Activated CD4-positive, alpha-beta T cell treated with anti-CD3 and anti-CD28 coated beads, Interleukin-2, amount 50 U/mL, for 1 hour (primary cell): ENCODE data around the gene PEX14.
"Not testable (repeated sequence)": the region's sequence is repeated elsewhere in the genome, so short reads cannot be mapped to it uniquely, and the experiment has no call there.

Experiments
- DNase-seq: peaks from one replicate; pipeline ENCODE4 v3.0.0-alpha.2; 2020

The PEX14 gene

GRCh38 chr1:10451287-10451686 lies 23.5 kb upstream of the PEX14 start:
- no peak for DNase-seq

GRCh38 chr1:10456048-10456447 lies 18.7 kb upstream of the PEX14 start:
- no peak for DNase-seq

GRCh38 chr1:10456661-10457060 lies 18.1 kb upstream of the PEX14 start:
- DNase-seq = no peak

- not testable (repeated sequence) for DNase-seq
Observed at GRCh38 chr1:10457462-10457861, 17.3 kb upstream of the PEX14 start.

- no peak for DNase-seq
Observed at GRCh38 chr1:10457875-10458274, 16.9 kb upstream of the PEX14 start.

GRCh38 chr1:10459184-10459583 lies 15.6 kb upstream of the PEX14 start:
- DNase-seq = no peak

- no peak for DNase-seq
Observed at GRCh38 chr1:10467078-10467477, 7.7 kb upstream of the PEX14 start.

- DNase-seq = no peak
Observed at GRCh38 chr1:10470043-10470442, 4.7 kb upstream of the PEX14 start.

GRCh38 chr1:10471411-10472219 lies 3.1 kb upstream of the PEX14 start:
- DNase-seq = no peak

GRCh38 chr1:10472220-10473144 lies 2.3 kb upstream of the PEX14 start, which contains the start of gene DFFA:
Gene DFFA (minus strand): TSS chr1:10472529. CDS start chr1:10472458, 71 bp downstream.
- DNase-seq = peak; percentile 89

- no peak for DNase-seq
Observed at GRCh38 chr1:10473145-10473765, 1.5 kb upstream of the PEX14 start.

GRCh38 chr1:10474309-10474612 lies 489 bp upstream of the PEX14 start:
- DNase-seq = not testable (repeated sequence)

GRCh38 chr1:10475510-10475909 lies 760 bp downstream of the PEX14 start:
- DNase-seq = no peak

- no peak for DNase-seq
Observed at GRCh38 chr1:10479296-10479695, 4.5 kb downstream of the PEX14 start.

- no peak for DNase-seq
Observed at GRCh38 chr1:10480614-10481013, 5.9 kb downstream of the PEX14 start.

GRCh38 chr1:10484521-10484920 lies 9.8 kb downstream of the PEX14 start:
- DNase-seq = no peak

GRCh38 chr1:10489291-10490055 lies 14.7 kb downstream of the PEX14 start:
- no peak for DNase-seq

- DNase-seq = no peak
Observed at GRCh38 chr1:10490286-10490970, 15.7 kb downstream of the PEX14 start.

GRCh38 chr1:10494418-10494753 lies 19.6 kb downstream of the PEX14 start:
- DNase-seq = no peak

GRCh38 chr1:10494754-10495474 lies 20.2 kb downstream of the PEX14 start:
- peak; percentile 82 for DNase-seq

- no peak for DNase-seq
Observed at GRCh38 chr1:10495475-10495817, 20.7 kb downstream of the PEX14 start.

GRCh38 chr1:10495952-10496351 lies 21.2 kb downstream of the PEX14 start:
- no peak for DNase-seq
